MM.1S (cell line): ENCODE measurements around the gene GSX2.

Experiments
- DNase-seq: peaks from one replicate; pipeline ENCODE4 v3.0.0-alpha.2; 2015
- H2AFZ ChIP-seq: fragments of 300-600 bp; sonication (generic); 2 replicates; pipeline ENCODE4 v1.6.0; 2016; ENCODE audit warnings: antibody characterized with exemption, low read length
- H3F3A ChIP-seq: fragments of 300-600 bp; sonication (generic); 2 replicates; pipeline ENCODE4 v1.6.1; 2016; ENCODE audit warnings: mild to moderate bottlenecking, antibody characterized with exemption, low read length, moderate library complexity, mixed read lengths; ENCODE audit not compliant: insufficient read depth
- H3K27ac ChIP-seq: fragments of 300-600 bp; sonication (generic); 2 replicates; pipeline ENCODE4 v1.5.1; 2016; ENCODE audit warnings: mild to moderate bottlenecking, low read length
- H3K27me3 ChIP-seq: fragments of 300-600 bp; sonication (generic); replicated peaks from 2 replicates; pipeline ENCODE4 v1.6.0; 2016; ENCODE audit warnings: low read length; ENCODE audit not compliant: insufficient read depth
- H3K36me3 ChIP-seq: fragments of 300-600 bp; sonication (generic); replicated peaks from 2 replicates; pipeline ENCODE4 v1.6.1; 2016; ENCODE audit warnings: mild to moderate bottlenecking, low read length, mixed read lengths; ENCODE audit not compliant: insufficient read depth
- H3K4me1 ChIP-seq: fragments of 300-600 bp; sonication (generic); 2 replicates; pipeline ENCODE4 v1.6.1; 2016; ENCODE audit warnings: low read length, mixed read lengths
- H3K4me2 ChIP-seq: fragments of 300-600 bp; sonication (generic); 2 replicates; pipeline ENCODE4 v1.6.0; 2016; ENCODE audit warnings: low read depth, low read length
- H3K4me3 ChIP-seq: fragments of 300-600 bp; sonication (generic); 2 replicates; pipeline ENCODE4 v1.5.1; 2016; ENCODE audit warnings: low read length, mixed read lengths
- H3K79me2 ChIP-seq: fragments of 300-600 bp; sonication (generic); 2 replicates; pipeline ENCODE4 v1.6.1; 2016; ENCODE audit warnings: mixed run types, low read length, mixed read lengths
- H3K9ac ChIP-seq: fragments of 300-600 bp; sonication (generic); 2 replicates; pipeline ENCODE4 v1.6.1; 2016; ENCODE audit warnings: low read length, mixed read lengths
- H3K9me2 ChIP-seq: fragments of 300-600 bp; sonication (generic); replicated peaks from 2 replicates; pipeline ENCODE4 v1.6.1; 2016; ENCODE audit warnings: mild to moderate bottlenecking, low read length, mixed read lengths; ENCODE audit not compliant: insufficient read depth
- H3K9me3 ChIP-seq: fragments of 300-600 bp; sonication (generic); replicated peaks from 2 replicates; pipeline ENCODE4 v1.6.1; 2016; ENCODE audit warnings: mild to moderate bottlenecking, low read length, mixed read lengths; ENCODE audit not compliant: insufficient read depth
- H4K20me1 ChIP-seq: fragments of 300-600 bp; sonication (generic); 2 replicates; pipeline ENCODE4 v1.6.1; 2016; ENCODE audit warnings: mild to moderate bottlenecking, low read length, moderate library complexity, mixed read lengths; ENCODE audit not compliant: insufficient read depth
- CTCF ChIP-seq: fragments of 300-600 bp; sonication (generic); IDR thresholded peaks from 2 replicates; pipeline ENCODE4 v1.5.1; 2016; ENCODE audit warnings: antibody characterized with exemption, low read length, mixed read lengths
- EZH2 ChIP-seq: fragments of 300-600 bp; sonication (generic); optimal IDR thresholded peaks from 2 replicates; pipeline ENCODE3; 2017; ENCODE audit warnings: low read depth, mild to moderate bottlenecking, antibody characterized with exemption, low read length, mixed read lengths
- EZH2phosphoT487 ChIP-seq: fragments of 300-600 bp; sonication (generic); IDR thresholded peaks from 2 replicates; pipeline ENCODE4 v1.6.1; 2018; ENCODE audit warnings: antibody characterized with exemption, low read length

Gene GSX2

GRCh38 chr4:54095110-54095825 is 4.7 kb upstream of the GSX2 start:
- TF ChIP-seq CTCF (no peak), EZH2phosphoT487 (no peak), EZH2 (no peak)
- H4K20me1 ChIP-seq = no peaks in the 10 kb centered on the region
- no peaks in the 10 kb centered on the region for H3K9me3 ChIP-seq
- H3K36me3 ChIP-seq = no peaks in the 10 kb centered on the region
- H3K4me3 ChIP-seq = no peak overlapping the region
- H3K79me2 ChIP-seq = no peaks in the 10 kb centered on the region
- DNase-seq = no peak
- H3K9me2 ChIP-seq = no peaks in the 10 kb centered on the region
- H3K27ac ChIP-seq = no peak overlapping the region
- H2AFZ ChIP-seq = no peak overlapping the region
- no peak overlapping the region for H3K4me2 ChIP-seq
- H3K27me3 ChIP-seq = peaks cover 32% of the 10 kb centered on the region
- H3K4me1 ChIP-seq = no peaks in the 10 kb centered on the region
- H3F3A ChIP-seq = no peaks in the 10 kb centered on the region
- no peak overlapping the region for H3K9ac ChIP-seq

- no peaks in the 10 kb centered on the region for H3K4me1 ChIP-seq
- H2AFZ ChIP-seq = no peak overlapping the region
- H3F3A ChIP-seq = no peaks in the 10 kb centered on the region
- H3K27ac ChIP-seq = no peak overlapping the region
- no peaks in the 10 kb centered on the region for H3K9me2 ChIP-seq
- H4K20me1 ChIP-seq = no peaks in the 10 kb centered on the region
- TF ChIP-seq EZH2phosphoT487 (no peak), CTCF (no peak), EZH2 (no peak)
- no peak overlapping the region for H3K9ac ChIP-seq
- H3K4me2 ChIP-seq = no peak overlapping the region
- no peaks in the 10 kb centered on the region for H3K36me3 ChIP-seq
- peaks cover 42% of the 10 kb centered on the region for H3K27me3 ChIP-seq
- no peak overlapping the region for H3K4me3 ChIP-seq
- H3K79me2 ChIP-seq = no peaks in the 10 kb centered on the region
- no peaks in the 10 kb centered on the region for H3K9me3 ChIP-seq
- no peak for DNase-seq
Measured at GRCh38 chr4:54096295-54096962, 3.5 kb upstream of the GSX2 start.

GRCh38 chr4:54097152-54097551 is 2.8 kb upstream of the GSX2 start:
- Histone ChIP-seq H3K4me2 (no peak overlapping the region), H3K4me3 (no peak overlapping the region), H3K36me3 (no peaks in the 10 kb centered on the region), H3K9me2 (no peaks in the 10 kb centered on the region), H3K27me3 (peaks cover 47% of the 10 kb centered on the region), H3K27ac (no peak overlapping the region), H3F3A (no peaks in the 10 kb centered on the region), H3K9me3 (no peaks in the 10 kb centered on the region), H3K9ac (no peak overlapping the region), H4K20me1 (no peaks in the 10 kb centered on the region), H2AFZ (no peak overlapping the region), H3K79me2 (no peaks in the 10 kb centered on the region), H3K4me1 (no peaks in the 10 kb centered on the region)
- TF ChIP-seq EZH2 (no peak), EZH2phosphoT487 (no peak), CTCF (no peak)
- DNase-seq = no peak
